GM19395 (cell line): ENCODE results near the gene TGFA.

Experiments
- ATAC-seq: cut with Tn5 transposase; IDR thresholded peaks from one replicate; pipeline ENCODE4 v1.9.1; 2021; ENCODE audit warnings: mild to moderate bottlenecking, moderate library complexity; ENCODE audit not compliant: unreplicated experiment

Gene TGFA

DNA sequence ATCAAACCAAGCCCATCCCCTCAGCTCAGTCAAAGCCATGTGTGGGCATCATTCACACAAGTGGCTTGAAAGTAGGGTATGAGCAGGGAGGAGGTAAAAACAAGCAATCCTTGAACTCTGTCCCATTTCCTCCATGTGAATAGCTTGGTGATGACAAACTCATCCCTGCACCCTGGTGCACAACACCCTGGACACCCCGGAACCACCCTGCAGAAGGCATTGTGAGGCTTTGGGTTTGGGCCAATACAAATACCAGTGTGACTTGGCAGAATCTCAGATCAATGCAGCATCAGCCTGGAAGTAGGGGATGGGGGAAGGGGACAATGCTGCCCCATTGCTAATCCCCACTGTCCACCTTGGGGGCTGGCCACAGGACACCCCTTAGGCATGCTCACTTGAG is 28.6 kb downstream of the TGFA start:
- no peak for ATAC-seq

DNA sequence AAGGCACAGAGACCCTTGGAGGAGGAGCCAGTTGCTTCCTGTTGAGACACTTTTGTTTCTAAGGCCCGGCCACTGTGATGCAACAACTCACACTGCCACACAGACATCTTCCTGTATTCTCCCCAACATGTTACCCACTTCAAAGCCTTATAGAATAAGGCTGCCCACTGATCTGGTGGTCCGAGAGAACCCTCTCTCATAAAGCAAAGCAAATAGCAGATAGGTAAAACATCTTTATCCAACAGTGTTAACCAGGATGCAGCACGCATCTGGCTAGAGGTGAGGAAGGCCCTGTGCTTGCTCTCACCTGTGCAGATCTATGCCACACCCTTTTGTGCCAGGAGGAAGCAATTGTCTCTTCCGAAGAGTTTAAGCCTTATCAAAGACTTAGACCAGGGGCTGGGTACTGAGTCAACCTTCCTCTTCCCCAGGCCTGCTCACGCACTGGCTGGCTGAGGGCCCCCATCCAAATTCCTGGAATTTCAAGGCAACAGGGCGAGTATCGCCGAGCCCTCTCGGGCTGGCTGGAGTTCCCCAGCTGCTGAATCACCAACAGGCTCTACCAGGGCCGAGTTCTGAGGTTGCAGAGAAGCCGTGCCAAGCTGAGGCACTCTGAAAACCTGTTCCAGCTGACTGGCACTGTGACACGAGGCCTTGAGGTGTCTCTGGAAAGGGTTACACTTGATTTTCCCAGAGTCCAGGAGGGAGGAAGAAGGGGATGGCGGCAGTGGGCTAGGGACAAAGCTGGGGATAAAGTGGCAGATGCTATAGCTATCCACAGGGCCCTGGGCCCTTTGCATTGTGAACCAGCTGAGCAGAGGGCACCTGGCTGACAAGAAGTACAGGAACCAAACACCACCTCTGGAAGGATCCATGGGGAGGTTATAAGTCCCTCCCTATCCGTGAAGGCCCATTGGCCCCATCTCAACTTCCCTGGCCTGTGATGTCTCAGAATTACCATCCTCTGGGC is 29.3 kb downstream of the TGFA start:
- ATAC-seq, result no peak

DNA sequence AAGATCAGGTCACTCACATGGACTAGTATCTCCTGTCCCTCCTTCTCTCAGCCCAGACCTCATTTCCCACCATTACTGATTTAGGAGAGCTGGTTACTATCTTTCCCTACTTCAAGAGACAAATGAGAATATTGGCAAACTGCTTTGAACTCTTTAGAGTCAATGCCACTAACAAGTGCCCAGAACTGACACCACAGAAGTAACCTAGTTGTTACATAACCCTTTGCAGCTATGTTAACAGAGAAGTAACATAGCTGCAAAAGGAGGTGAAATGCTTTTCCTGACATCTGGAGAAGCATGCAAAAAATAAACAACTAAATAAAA is 30.0 kb downstream of the TGFA start:
- no peak for ATAC-seq

DNA sequence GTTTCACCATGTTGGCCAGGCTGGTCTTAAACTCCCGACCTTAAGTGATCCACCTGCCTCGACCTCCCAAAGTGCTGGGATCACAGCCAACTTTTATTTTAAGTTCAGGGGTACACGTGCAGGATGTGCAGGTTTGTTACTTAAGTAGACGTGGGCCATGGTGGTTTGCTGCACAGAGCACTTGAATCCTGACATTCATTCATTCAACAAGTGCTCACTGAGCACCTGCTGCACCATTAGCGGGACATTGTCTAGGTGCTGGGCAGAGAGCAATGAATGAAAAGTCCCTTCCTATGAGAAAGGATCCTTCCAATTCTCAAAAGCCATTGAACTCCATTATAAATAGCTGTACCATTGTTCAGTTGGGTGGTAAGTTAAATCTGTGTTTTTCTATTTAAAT is 31.0 kb downstream of the TGFA start:
- ATAC-seq, result no peak

DNA sequence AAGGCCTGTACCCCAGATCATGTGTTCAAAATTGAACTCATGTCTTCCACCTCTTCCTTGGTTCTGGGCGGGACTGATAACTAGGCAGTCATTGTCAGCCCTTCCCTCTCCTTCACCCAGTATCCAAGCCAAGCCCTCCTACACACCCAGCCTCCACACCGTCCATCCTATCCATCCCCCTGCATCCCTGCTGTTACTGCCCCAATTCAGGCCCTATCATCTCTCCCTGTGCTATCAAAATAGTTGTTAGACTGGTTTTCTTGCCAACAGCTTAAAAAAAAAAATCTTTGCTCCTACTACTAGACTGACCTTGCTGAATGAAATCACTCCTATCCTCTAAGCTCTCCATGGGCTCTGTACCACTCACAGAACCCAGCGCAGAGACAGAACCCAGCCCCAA is 32.8 kb downstream of the TGFA start:
- no peak for ATAC-seq

DNA sequence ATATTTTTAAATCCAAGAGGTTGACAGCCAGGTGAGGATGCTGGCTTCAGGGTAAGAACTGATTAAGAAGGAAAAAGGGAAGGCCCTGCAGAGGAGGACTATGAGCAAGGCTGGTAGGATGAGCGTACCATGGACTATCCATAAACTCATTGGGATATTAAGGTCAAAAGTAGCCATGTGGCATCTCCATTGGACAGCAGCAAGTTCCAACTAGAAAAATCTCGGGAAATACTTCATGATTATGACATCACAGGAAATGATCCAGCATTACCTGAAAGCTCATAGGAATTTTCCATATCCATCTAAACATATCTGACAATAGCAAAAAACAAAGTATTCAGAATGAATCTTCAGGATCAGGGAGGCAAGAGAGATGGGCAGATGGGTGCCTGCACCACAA is 34.2 kb downstream of the TGFA start:
- no peak for ATAC-seq

DNA sequence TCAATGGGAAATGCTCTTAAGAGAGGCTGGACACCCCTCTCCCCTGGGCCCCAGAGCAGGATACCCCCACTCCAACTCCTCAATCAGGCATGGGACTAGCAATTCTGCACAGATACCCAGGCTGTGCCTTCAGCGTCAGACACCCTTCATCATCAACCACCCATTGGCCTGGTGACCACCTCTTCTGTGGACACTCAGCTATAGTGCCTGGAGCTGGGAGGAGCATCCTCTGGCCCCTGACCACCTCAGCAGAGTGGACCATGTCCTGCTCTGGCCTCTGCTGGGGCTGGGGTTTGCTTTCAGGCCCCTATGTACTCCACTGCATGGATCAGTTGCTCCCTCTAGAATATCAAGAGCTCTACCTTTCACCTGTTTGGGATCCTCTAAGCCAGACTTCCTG is 35.1 kb downstream of the TGFA start:
- ATAC-seq, result no peak

DNA sequence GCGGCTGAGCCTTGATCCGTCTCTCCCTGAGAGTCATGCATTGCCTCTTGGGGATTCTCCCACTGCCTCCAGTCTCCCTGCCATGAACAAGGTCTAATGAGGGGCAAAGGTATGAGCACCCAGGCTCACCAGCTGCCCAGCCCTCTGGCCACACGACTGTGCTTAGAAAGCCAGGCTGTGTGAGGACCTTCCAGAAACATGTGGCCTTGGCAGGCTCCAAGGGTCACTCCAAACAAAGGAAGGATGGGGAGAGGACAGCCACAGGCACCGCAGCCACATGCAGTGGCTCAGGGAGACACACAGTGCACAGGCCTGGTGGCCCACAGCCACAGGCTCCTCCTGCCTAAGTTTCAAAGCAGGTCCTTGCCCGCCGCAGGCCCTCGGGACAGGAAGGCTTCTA is 35.8 kb downstream of the TGFA start:
- no peak for ATAC-seq

DNA sequence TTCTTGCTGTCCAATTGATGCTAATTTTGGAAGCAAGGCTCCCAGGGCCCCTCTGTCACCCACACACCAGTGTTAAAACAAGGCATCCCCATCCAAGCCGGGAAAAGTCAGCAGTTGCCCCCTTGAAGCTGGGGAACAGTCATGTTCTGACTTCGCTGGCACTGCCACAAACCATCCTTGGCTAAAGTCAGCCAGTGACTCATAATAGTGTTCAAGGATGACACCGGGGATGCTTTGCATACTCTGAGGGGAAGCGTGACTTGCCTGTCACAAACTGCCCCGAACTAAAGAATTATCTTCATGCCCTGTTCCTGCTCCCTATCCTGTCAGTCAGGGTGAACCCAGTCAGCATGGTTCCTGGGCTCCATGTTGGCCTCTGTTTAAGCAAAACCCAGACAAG is 37.0 kb downstream of the TGFA start:
- peak; percentile 98 for ATAC-seq

DNA sequence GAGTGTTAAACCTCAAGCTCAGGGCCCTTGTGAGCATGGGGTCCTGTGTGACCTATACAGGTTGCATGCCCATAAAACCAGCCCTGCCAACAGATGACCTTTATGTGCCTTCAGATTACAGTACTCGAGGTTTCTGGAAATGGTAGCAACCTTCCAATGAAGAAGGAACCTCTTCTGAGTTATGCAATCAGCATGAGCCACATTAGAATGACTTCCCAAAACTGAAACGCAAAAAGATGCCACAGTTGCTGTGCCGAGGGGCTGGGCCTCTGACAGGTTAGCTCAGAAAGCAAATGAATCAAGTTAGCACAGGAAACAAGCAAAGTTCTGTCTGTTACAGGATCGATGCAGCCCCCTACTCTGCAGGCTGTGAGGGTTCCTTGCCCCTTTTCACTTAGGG is 37.7 kb downstream of the TGFA start:
- ATAC-seq, result no peak

DNA sequence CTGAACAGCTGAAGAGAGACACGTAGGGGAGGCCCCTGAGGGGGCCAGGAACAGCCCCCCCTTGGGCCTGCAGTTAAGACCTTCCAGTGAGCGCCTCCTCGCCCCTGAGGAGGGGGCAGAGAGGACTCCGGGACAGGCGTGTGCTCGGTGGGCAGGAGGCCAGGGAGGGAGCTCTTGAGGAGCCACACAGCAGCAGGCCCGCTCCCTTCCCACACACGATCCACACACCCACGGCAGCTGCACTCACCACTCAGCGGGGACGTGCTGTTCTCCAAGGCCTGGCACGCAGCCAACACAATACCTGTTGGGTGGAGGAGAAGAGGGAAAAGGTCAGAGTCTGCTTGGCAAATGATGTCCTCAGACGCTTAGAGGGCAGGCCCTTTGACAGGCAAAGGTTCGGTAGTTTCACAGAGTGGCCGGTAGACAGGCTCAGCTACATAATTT is 39.0 kb downstream of the TGFA start:
- ATAC-seq, result no peak

DNA sequence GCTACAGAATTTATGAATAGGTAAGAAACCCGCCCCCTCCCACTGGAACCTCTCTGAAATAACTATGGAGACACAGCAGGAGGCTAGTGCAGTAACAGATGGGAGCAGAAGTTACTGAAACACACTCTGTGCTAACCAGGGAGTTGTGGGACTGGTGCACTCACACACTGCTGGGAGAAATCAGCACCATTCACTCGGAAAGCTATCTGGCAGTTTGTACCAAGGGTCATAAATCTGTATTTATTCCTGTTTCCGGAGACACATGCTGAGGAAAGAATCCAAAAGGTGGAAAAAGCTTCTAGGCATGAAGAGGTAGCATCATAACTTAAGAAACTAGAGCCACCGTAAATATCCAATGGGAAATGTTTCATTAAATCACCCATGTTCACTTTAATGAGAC is 39.9 kb downstream of the TGFA start:
- ATAC-seq, result no peak

DNA sequence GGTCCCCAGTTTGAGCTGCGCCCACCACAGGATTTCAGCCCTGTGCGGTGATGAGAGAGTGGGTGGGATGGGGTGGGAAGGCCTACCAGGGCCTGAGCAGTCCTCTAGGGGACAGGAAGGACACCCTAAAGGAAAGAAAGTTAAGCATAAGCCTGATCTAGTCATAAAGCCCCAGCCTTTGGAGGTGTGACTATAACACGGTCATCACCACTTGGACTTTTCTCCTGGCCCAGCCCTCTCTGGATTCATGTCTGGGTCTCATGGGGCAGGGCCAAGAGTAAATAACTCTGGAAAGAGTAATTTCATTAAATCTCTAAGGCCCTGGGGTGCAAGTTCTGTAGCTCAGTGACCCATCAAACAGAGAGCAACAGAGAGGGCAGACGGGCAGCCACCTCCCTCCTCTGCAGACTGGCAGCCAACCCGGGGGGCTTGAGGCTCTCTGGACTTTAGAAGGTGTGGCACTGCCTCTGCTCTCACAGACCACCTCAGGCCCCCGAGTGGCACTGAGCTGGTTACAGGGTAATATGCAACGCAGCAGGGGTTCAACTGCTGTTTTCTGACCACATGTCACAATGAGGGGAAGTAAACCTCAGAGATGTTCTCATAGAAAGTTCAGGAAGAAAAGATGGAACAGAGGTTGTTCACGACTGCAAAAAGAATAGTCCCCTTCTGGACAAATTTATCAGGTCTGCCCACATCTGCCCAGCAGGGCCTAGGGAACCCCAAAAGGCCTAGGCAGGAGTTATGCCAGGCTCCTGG is 41.5 kb downstream of the TGFA start:
- no peak for ATAC-seq

DNA sequence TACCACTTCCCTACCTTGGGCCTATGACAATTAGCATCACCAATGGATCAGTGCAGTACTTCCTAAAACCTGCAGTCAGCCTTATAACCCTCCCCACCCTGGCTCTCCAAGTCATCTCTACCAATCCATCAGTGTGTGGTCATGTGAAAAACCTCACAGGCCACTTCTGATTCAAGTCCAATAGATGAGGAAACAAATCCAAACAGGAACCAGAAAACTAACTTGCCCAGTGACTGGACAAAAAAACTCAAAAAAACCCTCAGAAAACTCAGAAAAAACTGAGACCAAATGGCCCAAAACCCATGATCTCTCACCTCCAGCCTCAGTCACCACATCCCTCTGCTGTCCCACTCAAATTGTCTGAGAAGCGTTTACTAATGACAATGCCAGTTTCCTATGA is 43.3 kb downstream of the TGFA start:
- no peak for ATAC-seq

DNA sequence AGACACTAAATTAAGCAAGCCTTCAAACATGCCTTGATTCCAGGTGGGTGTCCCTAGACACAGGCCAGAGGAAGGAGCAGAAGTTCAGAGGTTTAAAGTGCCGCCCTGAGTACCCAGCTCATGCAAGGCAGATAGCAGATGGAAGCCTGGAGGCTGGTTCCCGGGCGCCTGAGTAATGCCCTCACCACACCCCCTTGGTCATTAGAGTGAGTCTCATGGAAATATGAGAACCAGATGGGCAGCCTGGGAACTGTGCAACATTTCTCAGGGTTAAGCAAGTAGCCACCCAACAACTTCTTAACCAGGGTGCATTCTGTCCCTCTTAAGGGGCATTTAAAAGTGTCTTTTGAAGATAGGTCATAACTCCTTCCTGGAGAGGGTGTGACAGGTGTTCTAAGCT is 44.1 kb downstream of the TGFA start:
- no peak for ATAC-seq

DNA sequence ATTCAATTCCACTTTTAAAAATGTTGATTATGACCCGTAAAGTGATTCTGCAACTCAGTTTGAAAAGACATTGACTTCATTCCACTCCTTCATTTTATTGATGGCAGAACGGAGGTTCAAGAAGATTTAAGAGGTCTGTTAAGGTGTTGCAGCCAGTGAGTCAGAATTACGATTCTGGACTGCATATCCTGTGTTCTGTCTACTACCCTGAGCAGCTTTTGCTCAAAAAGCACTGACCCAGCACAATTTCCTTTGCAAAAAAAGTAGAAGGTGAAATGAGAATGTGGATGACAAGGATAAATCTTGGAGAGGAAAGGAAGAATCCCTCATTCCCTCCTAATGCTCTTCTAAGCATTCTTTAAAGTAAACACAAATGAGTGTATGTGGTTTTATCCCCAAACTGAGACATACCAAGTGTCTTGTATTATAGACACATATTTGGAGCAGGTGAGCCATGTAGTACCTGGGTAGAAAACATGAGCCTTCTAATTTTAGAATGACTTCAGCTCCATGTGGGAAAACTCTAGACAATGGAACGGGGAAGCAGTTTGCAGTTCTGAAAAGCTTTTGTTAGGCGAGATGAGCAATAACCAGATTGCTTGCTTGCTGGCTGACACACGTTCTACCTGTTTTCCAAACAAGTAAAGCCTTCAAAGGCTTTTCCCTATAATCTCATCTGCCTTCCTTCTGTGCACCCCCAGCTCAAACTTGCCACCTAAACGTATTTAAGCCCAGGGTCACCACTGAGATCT is 44.7 kb downstream of the TGFA start:
- ATAC-seq, result no peak

DNA sequence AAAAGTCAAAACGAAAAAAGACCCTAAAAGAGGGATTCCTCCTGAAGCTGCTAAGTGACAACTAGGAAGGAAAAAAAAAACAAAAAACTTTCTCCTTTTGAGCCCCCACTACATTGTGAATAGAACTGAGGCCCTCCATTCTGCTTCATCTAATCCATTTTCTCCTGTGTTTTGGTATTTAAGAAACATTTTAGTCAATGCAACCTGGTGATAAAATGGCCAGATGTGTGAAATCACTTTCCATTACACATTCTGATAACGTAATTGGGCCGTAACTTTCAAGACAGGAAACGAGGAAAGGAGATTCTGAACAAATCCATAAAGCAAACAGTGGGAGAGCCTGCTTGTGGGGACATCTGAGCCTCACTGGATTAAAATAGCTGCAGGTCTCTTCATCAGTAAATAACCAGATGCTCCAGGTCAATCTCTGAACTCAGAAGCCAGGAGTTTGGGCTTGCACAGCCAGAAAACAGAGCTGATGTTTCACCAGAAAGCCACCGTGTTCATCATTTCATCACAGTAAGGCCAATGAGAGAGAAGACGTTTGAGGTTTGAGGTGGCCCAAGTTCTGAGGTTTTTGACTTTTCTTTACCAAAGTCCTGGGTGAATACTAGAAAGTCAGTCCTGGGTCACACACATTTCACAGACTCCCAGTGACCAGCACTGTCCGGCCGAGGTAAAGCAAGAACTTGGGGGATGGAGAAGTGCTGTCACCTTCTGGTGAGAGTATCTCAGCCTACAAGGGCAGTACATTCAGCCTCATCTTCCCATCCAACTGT is 47.8 kb downstream of the TGFA start:
- ATAC-seq, result no peak

DNA sequence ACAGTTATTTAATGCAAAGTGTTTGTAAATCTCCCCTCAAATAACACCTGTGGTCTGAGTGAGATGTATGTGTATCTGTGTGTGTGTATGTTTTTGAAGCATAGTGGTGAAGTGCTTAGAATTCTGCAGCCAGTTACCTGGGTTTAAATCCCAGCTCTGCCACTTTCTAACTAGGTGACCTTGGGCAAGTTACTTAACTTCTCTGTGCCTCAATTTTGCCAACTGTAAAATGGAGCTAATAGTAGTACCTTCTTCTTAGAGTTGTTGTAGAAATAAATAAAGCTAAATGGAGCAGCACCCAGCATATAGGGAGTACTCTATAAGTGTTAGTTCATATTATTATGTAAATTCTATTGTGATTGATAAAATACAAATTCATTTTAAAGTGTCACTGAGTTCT is 48.9 kb downstream of the TGFA start:
- ATAC-seq, result no peak

DNA sequence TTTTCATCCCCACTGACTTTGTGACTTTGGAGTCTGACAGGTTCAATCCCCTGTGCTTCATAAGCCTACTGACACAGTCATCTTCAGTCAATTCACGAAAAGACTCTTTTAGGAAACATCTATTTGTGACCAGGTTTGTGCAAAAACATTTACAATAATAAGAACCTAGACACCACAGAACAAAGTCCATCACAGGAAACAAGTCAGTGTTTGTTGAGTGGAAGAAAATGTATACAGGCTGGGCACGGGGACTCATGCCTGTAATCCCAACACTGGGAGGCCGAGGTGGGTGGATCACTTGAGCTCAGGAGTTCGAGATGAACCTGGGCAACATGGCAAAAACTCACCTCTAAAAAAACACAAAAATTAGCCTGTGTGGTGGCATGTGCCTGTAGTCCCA is 49.7 kb downstream of the TGFA start:
- ATAC-seq, result no peak

DNA sequence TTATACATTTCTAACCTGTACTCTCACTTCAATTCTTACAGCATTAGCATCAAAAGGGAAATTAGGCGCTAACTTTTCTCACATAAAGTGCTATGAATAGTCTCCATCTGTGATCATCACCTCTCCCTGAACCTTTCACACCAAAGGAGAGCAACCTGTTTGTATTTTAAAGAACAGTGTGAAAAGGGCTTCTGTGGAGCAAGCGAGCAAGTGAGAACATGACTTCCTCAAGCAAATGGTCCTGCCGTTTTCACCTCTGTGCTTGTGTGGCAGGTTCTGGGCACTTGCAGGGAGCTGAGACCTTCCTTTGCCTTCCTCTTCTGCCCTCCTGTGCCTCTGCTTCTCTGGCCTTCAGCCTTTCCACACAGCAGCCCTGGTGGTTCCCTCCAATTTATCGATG is 51.9 kb downstream of the TGFA start:
- no peak for ATAC-seq

DNA sequence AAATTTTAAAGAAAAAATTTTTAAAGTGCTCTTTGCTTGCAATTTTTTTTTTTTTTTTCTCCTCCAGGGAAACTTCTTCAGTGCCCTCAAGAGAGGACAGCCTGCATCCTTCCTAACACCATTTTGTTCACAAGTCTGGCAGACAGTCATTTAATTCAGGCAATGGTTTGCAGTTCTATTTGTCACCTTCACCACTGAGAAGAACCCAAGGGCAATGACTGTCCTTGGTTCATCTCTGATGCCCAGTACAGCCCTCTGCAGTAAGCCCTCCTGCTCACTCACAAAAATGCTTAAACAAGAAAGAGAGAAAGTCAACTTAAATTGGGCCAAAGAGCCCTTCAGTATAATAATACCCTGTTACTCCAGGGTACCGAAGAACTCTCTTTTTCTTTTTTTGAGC is 52.4 kb downstream of the TGFA start:
- ATAC-seq, result no peak
